ENCODE results near the gene PLEKHG2.

GRCh38 chr19:39425744-39426143 lies 13.3 kb downstream of the PLEKHG2 start:
- TF ChIP-seq CTCF (IDR thresholded peaks at IDR 0.05) (no peak), POLR2A (IDR thresholded peaks at IDR 0.05) (no peak)
